IPS-18a (cell line): ENCODE measurements around the gene RAB40B.
A peak's percentile ranks its signal among the peaks of the same experiment; 100 is the strongest.

Experiments
- H3K27ac ChIP-seq: one replicate; pipeline ENCODE4 v1.5.1; 2013; ENCODE audit warnings: low read length
- H3K27me3 ChIP-seq: one replicate; pipeline ENCODE4 v1.6.1; 2013; ENCODE audit warnings: mild to moderate bottlenecking, low read length; ENCODE audit not compliant: control insufficient read depth, insufficient read depth
- H3K36me3 ChIP-seq: one replicate; pipeline ENCODE4 v1.6.1; 2013; ENCODE audit warnings: low read depth, low read length; ENCODE audit not compliant: control insufficient read depth
- H3K4me1 ChIP-seq: one replicate; pipeline ENCODE4 v1.6.1; 2013; ENCODE audit warnings: low read depth, low read length; ENCODE audit not compliant: control insufficient read depth
- H3K4me3 ChIP-seq: one replicate; pipeline ENCODE4 v1.5.1; 2013; ENCODE audit warnings: low read length
- H3K9ac ChIP-seq: one replicate; pipeline ENCODE4 v1.6.1; 2013; ENCODE audit warnings: mild to moderate bottlenecking, low read length, moderate library complexity
- H3K9me3 ChIP-seq: one replicate; pipeline ENCODE4 v1.6.1; 2013; ENCODE audit warnings: low read depth, low read length; ENCODE audit not compliant: control insufficient read depth

Gene RAB40B

DNA sequence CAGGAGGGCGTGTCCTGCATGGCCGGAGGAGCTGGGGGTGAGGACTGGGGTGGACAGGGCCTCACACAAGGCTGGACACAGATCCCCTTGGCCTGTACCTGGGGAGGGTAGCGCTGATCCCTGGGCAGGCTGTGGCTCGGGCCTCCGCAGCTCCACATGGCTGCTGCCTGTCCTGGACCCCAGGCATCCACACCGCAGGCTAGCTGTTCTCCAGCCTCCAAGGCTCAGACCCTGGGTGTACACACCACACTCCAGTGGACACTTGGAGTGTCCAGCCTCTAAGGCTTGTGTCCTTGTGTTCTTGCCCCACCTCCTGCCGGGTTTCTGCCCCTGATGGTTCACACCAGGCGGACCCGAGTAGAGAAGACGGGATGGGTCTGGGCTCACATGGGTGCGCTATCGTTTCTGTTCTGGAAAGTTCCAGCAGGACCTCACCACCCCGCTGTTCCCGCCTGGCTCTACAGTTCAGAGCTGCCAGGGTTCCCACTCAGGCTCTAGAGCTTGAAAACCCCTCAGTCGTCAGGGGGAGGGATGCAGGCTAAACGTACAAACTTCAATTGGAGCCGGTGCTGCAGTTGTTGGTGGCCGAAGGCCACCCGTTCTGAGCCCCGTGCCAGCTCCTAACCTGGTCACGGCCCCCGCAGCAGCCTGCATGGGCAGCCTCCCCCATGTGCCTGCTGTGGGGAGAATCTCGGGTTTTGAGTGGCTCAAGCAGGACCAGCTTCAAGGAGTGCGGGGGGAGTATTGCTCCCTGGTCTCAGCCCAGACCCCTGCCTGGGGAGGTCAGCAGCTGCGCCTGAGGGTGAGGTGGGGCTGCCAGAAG is 11.4 kb upstream of the RAB40B start:
- no peak overlapping the region for H3K4me3 ChIP-seq
- H3K27ac ChIP-seq, result no peak overlapping the region
- H3K36me3 ChIP-seq, result no peaks in the 10 kb centered on the region
- no peaks in the 10 kb centered on the region for H3K9me3 ChIP-seq
- H3K9ac ChIP-seq, result no peak overlapping the region
- no peaks in the 10 kb centered on the region for H3K4me1 ChIP-seq
- H3K27me3 ChIP-seq, result no peaks in the 10 kb centered on the region

DNA sequence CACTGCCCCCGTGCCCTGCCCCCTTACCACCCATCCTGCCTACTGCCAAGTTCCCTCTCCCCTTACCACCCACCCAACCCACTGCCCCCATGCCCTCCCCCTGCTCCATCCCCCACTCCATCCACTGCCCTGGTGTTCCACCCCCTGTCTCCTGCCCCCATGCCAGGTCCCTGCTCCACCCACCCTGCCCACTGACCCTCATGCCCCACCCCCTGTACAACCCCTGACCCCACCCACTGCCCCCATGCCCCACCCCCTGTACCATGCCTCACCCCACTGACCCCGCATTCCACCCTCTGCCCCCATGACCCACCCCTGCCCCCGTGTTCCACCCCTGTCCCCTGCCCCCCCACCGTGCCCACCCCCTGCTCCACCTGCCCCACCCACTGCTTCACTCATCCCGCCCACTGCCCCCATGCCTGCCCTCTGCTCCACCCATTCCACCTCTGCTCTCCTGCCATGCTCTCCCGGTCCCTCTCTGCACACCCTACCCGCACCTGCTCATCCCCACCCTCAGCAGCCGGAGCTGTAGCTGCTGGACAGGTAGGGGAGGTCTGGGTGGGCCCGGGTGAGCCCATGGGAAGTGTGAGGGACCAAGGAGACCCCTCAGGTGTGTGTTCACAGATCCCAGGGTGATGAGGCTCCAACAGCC is 10.7 kb upstream of the RAB40B start:
- H3K9ac ChIP-seq, result no peak overlapping the region
- H3K27me3 ChIP-seq, result no peaks in the 10 kb centered on the region
- H3K27ac ChIP-seq, result no peak overlapping the region
- H3K36me3 ChIP-seq, result no peaks in the 10 kb centered on the region
- no peaks in the 10 kb centered on the region for H3K9me3 ChIP-seq
- H3K4me1 ChIP-seq, result no peaks in the 10 kb centered on the region
- H3K4me3 ChIP-seq, result no peak overlapping the region

DNA sequence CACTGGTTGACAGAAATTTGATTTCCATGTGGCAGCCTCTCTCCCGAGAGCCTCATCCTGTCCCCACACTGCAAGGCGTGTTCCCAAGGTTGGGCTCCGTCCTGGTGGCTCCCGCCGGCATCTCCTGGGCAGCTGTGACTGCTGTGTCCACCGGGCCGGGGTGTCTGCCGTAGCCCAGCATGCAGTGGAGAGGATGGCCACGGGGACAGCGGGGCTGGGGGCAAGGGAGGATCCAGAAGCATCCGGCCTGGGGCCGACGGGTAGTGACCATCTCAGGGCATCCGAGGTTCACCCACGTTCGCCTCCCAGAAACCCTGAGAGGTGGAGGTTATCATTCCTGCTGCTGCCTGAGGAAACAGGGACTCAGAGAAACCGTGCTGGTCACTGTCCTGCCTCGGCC is 7.3 kb upstream of the RAB40B start:
- Histone ChIP-seq H3K27me3 (no peaks in the 10 kb centered on the region), H3K9me3 (no peaks in the 10 kb centered on the region), H3K4me1 (no peaks in the 10 kb centered on the region)

DNA sequence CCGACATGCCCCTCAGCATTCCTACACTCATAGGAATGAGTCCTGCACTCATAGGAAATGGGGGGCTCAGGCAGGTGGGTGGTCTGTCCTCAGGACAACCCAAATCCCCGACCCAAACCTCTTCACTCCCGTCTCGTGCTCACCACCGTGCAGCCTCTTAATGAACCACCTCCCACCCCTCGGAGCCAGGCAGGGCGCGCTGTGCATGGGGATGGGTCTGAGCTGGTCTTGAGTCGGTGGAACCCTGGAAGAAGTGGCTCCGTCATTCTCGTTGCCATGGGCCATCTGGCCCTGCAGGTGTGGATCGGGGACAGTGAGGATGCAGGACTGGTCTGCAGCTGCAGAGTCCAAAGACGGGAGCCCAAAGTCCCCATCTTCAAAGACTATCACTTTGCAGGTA is 6.4 kb upstream of the RAB40B start:
- Histone ChIP-seq H3K4me3 (no peak overlapping the region), H3K9ac (no peak overlapping the region), H3K27me3 (peaks cover 7% of the 10 kb centered on the region), H3K9me3 (no peaks in the 10 kb centered on the region), H3K4me1 (no peaks in the 10 kb centered on the region), H3K27ac (no peak overlapping the region), H3K36me3 (no peaks in the 10 kb centered on the region)

More for the DNA sequence above, 7.3 kb upstream of the RAB40B start:
- Histone ChIP-seq H3K4me3 (no peak overlapping the region), H3K9ac (no peak overlapping the region), H3K27ac (no peak overlapping the region), H3K36me3 (no peaks in the 10 kb centered on the region)

DNA sequence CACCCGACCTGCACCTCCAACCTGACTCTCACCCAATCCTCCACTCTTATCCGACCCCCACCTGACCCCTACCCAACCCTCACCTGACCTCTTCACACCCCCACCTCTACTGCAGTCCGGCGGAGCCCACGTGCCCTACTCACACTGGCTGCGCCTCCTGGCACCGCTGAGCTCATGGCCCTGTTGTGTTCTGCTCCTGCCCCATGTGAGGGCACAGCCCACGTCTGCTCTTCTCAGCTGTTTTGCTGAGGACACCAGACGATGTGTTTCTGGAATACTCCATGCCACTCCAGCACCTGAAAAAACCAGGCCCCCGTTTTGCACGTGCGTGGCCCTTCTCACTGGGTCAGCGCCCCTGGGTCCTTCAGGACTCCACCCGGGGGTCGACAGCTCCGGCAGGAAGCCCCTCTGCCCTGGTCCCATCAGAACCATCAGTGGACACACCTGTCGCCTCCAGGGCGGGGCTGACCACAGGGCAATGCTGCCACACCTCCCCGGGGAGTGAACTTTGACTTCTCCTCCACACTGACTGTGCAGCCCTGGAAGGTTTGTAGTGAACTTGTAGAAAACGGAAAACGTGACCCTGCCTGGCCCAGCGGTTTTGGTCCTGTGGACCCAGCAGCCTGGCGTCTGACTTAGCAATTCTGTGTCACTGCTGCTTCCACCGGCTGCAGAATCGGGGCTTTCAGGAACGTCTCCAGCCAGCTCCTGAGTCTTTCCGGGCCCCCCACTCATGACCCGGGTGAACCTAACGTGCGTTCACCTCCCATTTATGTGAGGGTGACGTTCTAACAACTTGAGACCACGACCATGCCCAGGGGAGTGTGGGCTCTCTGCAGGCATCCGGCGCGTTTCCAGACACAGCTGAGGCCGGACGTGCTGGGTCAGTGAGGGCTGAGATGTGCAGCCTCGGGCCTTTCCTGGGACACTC is 5.7 kb upstream of the RAB40B start:
- Histone ChIP-seq H3K4me1 (no peaks in the 10 kb centered on the region), H3K9ac (no peak overlapping the region), H3K4me3 (no peak overlapping the region), H3K27ac (no peak overlapping the region), H3K27me3 (peaks cover 14% of the 10 kb centered on the region), H3K9me3 (no peaks in the 10 kb centered on the region), H3K36me3 (no peaks in the 10 kb centered on the region)

DNA sequence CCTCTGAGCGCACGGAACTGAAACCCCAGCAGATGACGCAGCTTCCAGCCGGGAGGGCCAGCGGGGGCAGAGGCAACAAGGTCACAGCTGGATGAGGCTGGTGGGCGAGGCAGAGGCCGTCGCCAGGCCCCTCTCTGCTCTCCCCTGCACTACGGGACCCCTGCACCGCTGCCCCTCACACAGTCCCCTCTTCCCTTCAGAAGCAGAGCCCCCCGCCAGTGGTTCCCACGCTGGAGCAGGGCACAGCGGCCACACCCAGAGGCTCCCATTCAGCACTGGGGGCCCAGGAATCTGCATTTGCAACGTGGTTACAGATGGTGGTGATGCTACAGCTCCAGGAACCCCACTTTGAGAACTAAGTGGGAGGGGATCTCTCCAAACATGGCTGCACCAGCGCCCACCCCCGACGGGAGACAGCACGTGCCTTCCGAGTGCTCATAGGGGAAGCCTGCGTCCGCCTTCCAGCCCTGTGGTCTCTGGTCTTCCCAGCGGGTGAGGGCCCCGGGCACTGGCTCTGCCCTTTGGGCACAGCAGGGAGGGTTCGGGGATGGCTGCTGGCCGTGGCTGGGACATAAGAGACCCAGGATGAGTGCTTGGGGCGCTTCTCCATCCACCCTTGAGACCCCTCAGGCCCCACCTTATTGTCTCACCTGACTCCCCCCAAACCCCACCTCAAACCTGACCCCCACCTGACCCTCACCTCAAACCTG is 4.7 kb upstream of the RAB40B start:
- Histone ChIP-seq H3K36me3 (no peaks in the 10 kb centered on the region), H3K4me1 (no peaks in the 10 kb centered on the region), H3K4me3 (no peak overlapping the region), H3K9ac (no peak overlapping the region), H3K27me3 (peaks cover 15% of the 10 kb centered on the region), H3K9me3 (no peaks in the 10 kb centered on the region), H3K27ac (no peak overlapping the region)

DNA sequence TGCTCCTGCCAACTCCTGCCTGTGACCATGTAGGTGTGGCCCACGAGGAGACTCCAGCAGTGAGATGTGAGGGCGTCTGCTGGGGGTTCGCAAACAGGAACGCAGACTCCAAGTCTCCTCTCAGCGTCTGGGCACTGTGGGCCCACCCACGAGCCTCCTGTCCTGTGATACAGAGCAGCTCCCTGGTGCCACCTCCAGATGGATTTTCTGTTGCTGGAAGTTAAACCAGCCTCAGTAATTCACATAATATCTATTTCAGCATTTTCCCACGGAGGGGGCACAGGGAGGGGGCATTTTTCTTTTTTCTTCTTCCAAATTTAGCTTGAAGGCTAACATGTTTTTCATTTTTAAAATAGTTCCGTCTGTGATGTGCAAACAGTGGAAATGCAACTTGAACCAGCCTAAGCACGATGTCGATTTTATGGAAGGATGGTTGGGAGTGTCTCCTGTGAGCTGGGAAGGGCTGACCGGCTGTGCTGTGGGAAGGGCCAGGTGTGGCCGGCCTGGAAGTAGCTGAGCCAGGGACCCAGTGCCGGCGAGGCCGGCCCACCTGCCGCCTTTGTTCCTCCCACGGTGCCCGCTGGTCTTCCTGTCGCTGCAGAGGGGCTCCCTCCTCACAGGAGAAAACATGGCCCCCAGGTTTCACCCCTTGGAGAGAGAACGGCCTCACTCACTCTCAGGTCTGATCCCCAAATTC is 3.9 kb upstream of the RAB40B start:
- Histone ChIP-seq H3K27ac (no peak overlapping the region), H3K9me3 (no peaks in the 10 kb centered on the region), H3K9ac (no peak overlapping the region), H3K4me3 (no peak overlapping the region), H3K36me3 (no peaks in the 10 kb centered on the region), H3K27me3 (peaks cover 22% of the 10 kb centered on the region), H3K4me1 (no peaks in the 10 kb centered on the region)

DNA sequence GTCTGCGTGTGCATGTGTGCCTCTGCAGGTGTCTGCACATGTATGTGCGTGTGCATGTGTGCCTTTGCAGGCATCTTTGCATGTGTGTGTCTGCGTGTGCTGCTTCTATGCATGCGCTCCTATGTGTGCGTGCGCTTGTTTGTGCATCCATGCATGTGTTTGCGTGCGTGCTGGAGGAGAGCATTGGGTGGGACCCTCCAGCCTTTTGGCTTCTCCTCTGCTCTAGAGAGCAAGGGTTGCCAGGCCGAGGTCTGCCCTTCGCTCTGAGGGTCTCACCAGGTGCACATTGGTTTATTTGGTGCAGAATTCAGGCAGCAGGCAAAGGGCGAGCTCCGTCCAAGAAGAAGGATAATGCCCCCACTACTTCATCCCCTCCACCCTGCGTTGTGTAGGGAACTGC is 1.1 kb upstream of the RAB40B start:
- no peaks in the 10 kb centered on the region for H3K4me1 ChIP-seq
- H3K27me3 ChIP-seq, result peaks cover 44% of the 10 kb centered on the region
- H3K9ac ChIP-seq, result no peak overlapping the region
- H3K4me3 ChIP-seq, result peak overlapping the region; percentile 59
- no peaks in the 10 kb centered on the region for H3K9me3 ChIP-seq
- no peaks in the 10 kb centered on the region for H3K36me3 ChIP-seq
- no peak overlapping the region for H3K27ac ChIP-seq

DNA sequence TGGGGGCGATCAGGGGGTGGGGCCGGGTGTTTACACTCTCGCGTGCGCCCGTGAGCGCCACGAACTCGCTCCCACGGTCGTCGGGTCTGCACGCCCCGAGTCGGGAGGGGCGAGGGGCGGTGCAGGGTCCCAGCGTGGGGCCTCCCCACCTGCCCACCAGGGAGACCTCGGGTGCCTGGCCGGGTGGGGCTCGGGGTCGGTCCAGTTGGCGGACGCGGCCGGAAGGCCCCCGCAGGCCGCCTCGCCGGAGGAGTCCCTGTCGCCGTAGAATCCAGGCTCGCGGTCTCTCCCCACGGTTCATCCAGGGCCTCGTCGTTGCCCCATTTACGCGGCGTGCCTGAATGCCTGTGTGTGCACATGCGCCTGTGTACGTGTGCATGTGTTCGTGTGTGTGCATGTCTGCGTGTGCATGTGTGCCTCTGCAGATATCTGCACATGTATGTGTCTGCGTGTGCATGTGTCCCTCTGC is 510 bp upstream of the RAB40B start:
- peaks cover 44% of the 10 kb centered on the region for H3K27me3 ChIP-seq
- H3K27ac ChIP-seq, result no peak overlapping the region
- peak overlapping the region; percentile 59 for H3K4me3 ChIP-seq
- H3K9me3 ChIP-seq, result no peaks in the 10 kb centered on the region
- H3K4me1 ChIP-seq, result no peaks in the 10 kb centered on the region
- H3K36me3 ChIP-seq, result no peaks in the 10 kb centered on the region
- no peak overlapping the region for H3K9ac ChIP-seq

DNA sequence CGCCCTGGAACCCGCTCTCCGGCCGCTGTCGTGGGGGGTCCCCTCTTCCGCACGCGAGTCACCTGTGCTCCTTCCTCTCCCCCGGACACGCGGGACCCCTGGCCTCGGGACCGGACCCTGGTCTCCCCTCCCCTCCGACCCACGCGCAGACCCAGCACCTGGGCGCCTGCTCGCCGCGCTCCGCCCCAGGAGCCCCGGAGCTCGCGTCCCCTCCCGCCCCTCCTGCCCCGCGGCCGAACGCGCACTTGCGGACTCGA is 762 bp downstream of the RAB40B start:
- Histone ChIP-seq H3K9me3 (no peaks in the 10 kb centered on the region), H3K4me1 (no peaks in the 10 kb centered on the region), H3K27me3 (peaks cover 44% of the 10 kb centered on the region), H3K9ac (no peak overlapping the region), H3K4me3 (peak overlapping the region; percentile 30), H3K36me3 (no peaks in the 10 kb centered on the region), H3K27ac (no peak overlapping the region)
